Renal cortical epithelial cell (primary cell): Measurements from ENCODE around the gene MEGF10. TPM values are rescaled to one million over a fixed set of nuclear protein-coding genes. Genes with fewer than 3 reads are reported as not detected.
"Not testable (repeated sequence)": the region's sequence is repeated elsewhere in the genome, so short reads cannot be mapped to it uniquely, and the experiment has no call there.

Source experiments
- DNase-seq: peaks from one replicate; pipeline ENCODE4 v3.0.0-alpha.2; 2011; ENCODE audit warnings: low read depth
- total RNA-seq: library from RNA; depleted of rRNA; stranded (reverse); fragments of >200 nt; gene quantifications from 2 replicates; pipeline ENCODE4 v1.2.3, GENCODE V29; 2014

Gene MEGF10
- 0.10 TPM in 1 of 2 replicates, not detected in the other for total RNA-seq

- DNase-seq, result no peak
Observed at GRCh38 chr5:127290019-127290945, at the start of gene MEGF10. Gene MEGF10, plus strand, starts transcription at chr5:127290796. Its CDS starts 40,513 bp downstream, at chr5:127331309.

- no peak for DNase-seq
Observed at GRCh38 chr5:127243011-127243410, 47.6 kb upstream of the MEGF10 start.

- DNase-seq, result peak; percentile 31
Observed at GRCh38 chr5:127254729-127255284, 35.8 kb upstream of the MEGF10 start.

DNA sequence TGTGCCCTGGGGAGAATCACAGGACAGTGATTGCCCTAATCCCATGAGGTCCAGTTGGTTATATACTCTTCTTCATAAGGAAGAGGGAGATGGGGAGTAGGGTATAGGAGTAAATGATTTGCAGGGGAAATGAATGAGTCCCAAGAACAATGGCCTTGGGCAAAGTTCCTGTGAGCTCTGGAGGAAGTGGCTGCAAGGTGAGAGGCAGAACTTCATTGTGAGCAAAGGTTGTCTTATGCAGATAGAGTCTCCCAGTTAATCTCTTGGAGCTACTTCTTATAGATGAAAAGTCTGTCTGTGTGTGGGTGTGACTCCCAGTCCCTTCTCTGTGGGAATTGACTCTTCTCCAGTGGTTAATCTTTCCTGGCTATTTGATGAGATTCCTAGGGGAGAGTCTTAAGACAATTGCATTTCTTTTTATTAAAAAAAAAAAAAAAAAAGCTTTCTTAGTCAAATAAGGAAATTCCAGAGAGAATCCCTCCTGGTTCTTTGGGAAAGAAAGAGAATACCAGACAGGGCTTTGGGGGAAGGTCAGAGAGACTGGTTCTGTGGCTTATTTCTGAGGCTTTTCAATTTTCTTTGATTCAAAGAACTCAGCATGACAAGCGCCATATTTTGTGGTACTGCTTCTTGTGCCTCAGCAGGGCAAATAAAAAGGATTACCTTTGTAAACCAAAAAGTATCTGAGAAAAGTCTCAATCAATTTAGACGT lies 33.6 kb upstream of the MEGF10 start:
- DNase-seq, result peak; percentile 15

GRCh38 chr5:127260686-127261085 lies 29.9 kb upstream of the MEGF10 start:
- no peak for DNase-seq

GRCh38 chr5:127265473-127265872 lies 25.1 kb upstream of the MEGF10 start:
- DNase-seq, result not testable (repeated sequence)

DNA sequence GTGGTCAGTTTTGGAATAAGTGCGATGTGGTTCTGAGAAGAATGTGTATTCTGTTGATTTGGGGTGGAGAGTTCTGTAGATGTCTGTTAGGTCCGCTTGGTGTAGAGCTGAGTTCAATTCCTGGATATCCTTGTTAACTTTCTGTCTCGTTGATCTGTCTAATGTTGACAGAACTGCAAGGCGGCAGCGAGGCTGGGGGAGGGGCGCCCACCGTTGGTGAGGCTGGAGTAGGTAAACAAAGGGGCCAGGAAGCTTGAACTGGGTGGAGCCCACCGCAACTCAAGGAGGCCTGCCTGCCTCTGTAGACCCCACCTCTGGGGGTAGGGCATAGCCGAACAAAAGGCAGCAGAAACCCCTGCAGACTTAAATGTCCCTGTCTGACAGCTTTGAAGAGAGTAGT lies 22.3 kb upstream of the MEGF10 start:
- DNase-seq, result not testable (repeated sequence)

GRCh38 chr5:127270713-127271112 lies 19.9 kb upstream of the MEGF10 start:
- DNase-seq, result not testable (repeated sequence)

DNA sequence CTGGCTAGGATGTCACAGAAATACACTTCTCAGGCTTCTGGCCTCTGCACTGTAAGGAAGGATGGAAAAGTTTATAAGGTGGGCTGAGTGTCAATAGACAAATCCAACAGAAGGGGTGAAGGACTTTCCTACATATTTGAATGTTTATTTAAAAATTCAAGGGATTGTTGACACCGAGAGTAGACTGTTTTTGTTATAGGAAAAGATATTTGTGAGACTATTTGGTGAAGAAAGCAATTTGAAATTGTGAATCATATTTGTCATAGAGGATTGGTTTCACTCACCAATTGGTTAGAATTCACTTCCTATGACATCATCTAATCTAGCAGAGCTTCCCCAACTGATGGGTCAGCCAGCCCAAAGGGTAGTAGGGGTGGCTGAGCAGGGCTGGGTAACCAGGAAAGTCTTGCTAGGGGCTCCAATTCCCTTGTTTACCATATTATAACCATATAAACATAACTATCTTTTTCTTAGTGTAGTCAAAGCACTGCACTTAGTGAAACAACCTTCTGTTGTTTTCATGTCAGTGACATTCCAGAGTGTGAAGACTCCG lies 14.9 kb upstream of the MEGF10 start:
- DNase-seq, result no peak

- no peak for DNase-seq
Observed at GRCh38 chr5:127280491-127281220, 9.9 kb upstream of the MEGF10 start.

DNA sequence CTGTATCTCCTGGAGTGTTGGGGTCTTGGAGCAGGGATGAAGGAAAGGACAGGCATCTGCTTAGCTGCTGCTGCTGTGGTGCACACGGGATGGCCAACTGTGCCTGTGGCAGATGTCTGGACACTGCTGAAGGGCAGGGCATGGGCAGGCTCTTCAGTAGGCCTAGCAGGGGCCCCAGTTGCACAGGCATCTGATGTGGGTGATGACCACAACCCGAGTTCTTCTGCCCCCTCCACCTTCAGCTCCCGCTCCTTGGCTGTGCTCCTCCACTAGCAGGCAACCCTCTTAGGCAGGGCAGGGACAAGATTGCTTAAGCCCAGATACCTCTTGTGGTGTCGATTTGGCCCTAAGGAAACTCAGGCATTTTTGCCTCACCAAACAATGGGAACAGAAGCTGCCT lies 9.0 kb upstream of the MEGF10 start:
- no peak for DNase-seq

GRCh38 chr5:127288676-127289075 lies 1.9 kb upstream of the MEGF10 start:
- no peak for DNase-seq

GRCh38 chr5:127290946-127291693 lies 524 bp downstream of the MEGF10 start:
- DNase-seq, result no peak

DNA sequence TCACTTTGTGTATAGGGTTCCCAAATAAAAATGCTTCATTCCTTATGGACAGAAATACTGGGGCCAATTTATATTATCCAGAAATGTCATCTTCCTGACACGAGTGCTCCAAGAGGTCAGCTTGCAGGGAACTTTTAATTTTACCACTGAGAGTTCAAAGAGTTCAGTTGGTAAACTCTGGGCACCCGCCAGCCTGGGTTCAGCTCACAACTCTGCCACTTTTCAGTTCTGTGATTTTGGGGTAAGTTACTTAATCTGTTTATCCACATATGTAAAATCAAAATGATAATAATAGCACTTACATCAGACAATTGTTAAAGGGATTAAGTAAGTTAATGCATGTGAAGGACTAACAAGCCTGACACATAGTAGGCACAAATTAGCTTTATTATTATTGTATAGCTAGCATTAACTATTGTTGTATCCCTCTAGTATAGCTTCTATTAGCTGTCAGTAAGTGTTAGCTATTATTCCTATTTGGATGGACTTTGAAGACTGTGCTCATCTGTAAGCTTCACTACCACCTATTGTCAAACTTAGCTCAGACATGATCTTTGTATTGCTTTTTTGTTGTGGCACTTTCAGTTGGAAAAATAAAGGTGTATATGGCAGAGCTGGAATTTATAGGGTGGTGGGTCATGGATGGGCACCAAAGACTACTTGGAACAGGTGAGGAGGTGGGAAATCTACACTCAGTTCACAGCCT lies 1.6 kb downstream of the MEGF10 start:
- no peak for DNase-seq

DNA sequence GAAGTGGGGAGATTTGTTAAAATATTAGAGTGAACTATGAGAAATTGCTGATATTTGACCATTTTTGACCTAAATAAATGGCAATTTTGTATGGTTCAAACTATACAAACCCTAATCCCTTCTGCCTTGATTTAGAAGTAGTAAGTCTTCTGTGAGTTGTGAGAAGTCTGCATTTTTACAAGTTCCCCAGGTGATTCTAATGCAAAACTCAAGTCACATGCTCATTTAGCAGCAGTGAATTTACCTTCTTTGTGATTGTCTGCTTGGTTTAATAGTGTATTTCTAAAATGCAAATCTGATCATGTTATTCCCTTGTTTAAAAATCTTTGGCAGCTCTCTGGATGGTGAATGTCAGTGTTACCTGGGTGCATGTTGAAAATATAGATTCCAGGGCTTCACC lies 2.8 kb downstream of the MEGF10 start:
- no peak for DNase-seq

GRCh38 chr5:127294829-127295228 lies 4.2 kb downstream of the MEGF10 start:
- no peak for DNase-seq

DNA sequence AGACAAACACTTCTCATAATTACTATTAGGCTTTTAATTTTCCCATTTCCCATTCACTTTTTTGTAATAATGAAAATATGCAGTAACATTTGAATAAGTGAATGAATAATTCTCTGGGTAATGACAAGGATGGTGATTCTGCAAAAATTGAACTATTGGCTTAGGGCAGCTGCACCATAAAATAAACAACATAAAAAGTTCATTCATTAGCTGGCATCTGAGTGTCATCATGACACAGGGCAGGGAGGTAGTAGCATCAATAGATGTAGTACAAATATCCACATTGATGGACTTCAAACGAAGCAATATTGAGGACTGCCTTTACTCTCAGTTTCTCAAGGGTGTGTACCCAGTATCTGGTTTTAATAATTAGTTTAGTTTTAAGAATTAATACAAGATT lies 4.9 kb downstream of the MEGF10 start:
- no peak for DNase-seq

DNA sequence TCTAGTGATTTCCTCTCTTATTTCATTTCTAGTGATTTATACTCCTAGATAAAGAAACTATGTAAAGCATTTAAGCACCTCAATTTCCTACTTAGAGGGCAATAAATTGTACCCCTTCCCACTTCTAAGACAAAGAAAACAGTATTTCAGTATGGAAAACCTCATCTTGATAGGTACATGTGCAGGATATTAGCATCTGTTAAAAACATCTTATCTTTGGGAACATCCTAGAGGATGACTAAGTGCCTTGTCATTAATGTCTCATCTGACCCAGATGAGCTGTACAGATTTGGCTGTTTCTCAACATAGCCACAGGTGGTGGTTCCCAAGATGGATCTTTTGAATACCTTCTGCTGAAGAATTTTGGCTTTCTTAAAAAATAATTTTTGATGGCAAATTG lies 5.7 kb downstream of the MEGF10 start:
- DNase-seq, result peak; percentile 4

DNA sequence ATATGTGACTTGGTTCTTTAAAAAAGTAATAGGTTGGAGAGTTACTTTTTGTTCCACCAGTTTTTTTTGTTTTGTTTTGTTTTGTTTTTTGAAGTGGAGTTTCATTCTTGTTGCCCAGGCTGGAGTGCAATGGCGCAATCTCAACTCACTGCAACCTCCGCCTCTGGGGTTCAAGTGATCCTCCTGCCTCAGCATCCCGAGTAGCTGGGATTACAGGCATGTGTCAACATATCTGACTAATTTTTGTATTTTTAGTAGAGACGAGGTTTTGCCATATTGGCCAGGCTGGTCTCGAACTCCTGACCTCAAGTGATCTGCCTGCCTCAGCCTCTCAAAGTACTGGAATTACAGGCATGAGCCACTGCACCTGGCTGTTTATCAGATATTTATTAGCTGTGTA lies 6.3 kb downstream of the MEGF10 start:
- not testable (repeated sequence) for DNase-seq

DNA sequence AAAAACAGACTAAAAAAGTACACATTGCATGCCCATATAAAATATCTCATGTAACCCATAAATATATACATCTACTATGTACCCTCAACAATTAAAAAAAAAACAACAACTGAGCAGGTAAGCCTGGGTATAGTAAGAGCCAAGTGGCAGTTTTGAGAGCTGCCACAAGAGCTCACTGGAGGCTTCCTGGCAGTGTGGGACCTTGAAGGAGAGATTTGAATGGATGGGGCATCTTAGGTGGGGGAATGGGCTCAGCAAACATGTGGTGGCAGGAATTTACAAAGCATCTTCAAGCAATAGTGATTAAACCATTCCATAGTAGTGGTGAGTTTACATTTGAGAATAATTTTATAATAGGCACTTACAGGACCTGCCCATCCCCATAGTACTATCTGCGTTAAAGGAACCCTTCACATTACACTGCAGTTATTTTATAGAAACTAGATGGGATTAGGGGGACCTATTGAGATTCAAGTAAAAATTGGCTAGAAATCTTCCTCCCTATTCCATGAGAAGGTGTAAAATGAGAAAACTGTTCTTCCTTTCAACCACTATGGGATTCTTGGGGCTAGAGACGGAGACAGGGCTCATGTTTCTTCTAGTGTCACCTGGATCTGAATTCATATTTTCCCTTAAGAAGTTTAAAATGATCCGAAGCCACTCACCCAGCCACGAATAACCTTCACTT lies 6.9 kb downstream of the MEGF10 start:
- DNase-seq, result no peak
